GM23338 (cell line): ENCODE measurements around the gene EPB41L5. TPM values are rescaled to one million over a fixed set of nuclear protein-coding genes. Genes with fewer than 3 reads are reported as not detected.

ENCODE experiments used
- ATAC-seq: fragments of 200-7000 bp; cut with Tn5 transposase; 3 replicates; pipeline ENCODE4 v1.9.1; 2020
- DNase-seq: peaks from one replicate; pipeline ENCODE4 v3.0.0-alpha.2; 2015; ENCODE audit warnings: low spot score
- H2AFZ ChIP-seq: fragments of 200-600 bp; sonication (generic); 2 replicates; pipeline ENCODE4 v1.8.0; 2016; ENCODE audit warnings: antibody characterized with exemption, mild to moderate bottlenecking, moderate library complexity
- H3F3A ChIP-seq: fragments of 200-600 bp; sonication (generic); replicated peaks from 2 replicates; pipeline ENCODE4 v1.8.0; 2017; ENCODE audit warnings: antibody characterized with exemption, mixed run types, low read depth
- H3K27ac ChIP-seq: fragments of 200-600 bp; sonication (generic); 2 replicates; pipeline ENCODE4 v1.6.1; 2016; ENCODE audit warnings: low read depth
- H3K27me3 ChIP-seq: fragments of 200-600 bp; sonication (generic); 2 replicates; pipeline ENCODE4 v1.8.0; 2016; ENCODE audit warnings: mild to moderate bottlenecking, mixed run types, moderate library complexity; ENCODE audit not compliant: insufficient read depth
- H3K36me3 ChIP-seq: fragments of 200-600 bp; sonication (generic); 2 replicates; pipeline ENCODE4 v1.8.0; 2016; ENCODE audit warnings: mild to moderate bottlenecking; ENCODE audit not compliant: insufficient read depth
- H3K4me1 ChIP-seq: fragments of 200-600 bp; sonication (generic); 2 replicates; pipeline ENCODE4 v1.8.0; 2016; ENCODE audit warnings: mild to moderate bottlenecking, moderate library complexity; ENCODE audit not compliant: insufficient read depth
- H3K4me2 ChIP-seq: fragments of 200-600 bp; sonication (generic); 2 replicates; pipeline ENCODE4 v1.7.1; 2017; ENCODE audit warnings: mixed run types
- H3K4me3 ChIP-seq: fragments of 200-600 bp; sonication (generic); 2 replicates; pipeline ENCODE4 v1.6.1; 2016; ENCODE audit warnings: mixed run types
- H3K79me2 ChIP-seq: fragments of 200-600 bp; sonication (generic); replicated peaks from 2 replicates; pipeline ENCODE4 v1.8.0; 2017; ENCODE audit warnings: mild to moderate bottlenecking; ENCODE audit not compliant: insufficient read depth
- H3K9me2 ChIP-seq: fragments of 200-600 bp; sonication (generic); 2 replicates; pipeline ENCODE4 v1.8.0; 2017; ENCODE audit not compliant: insufficient read depth
- H4K20me1 ChIP-seq: fragments of 200-600 bp; sonication (generic); replicated peaks from 2 replicates; pipeline ENCODE4 v1.8.0; 2017; ENCODE audit warnings: mild to moderate bottlenecking; ENCODE audit not compliant: insufficient read depth
- H3K27ac Mint-ChIP-seq: 2 replicates; pipeline ENCODE4 v1.8.0; 2020; ENCODE audit warnings: inconsistent platforms, mild to moderate bottlenecking, moderate library complexity, mixed read lengths
- H3K27me3 Mint-ChIP-seq: 3 replicates; pipeline ENCODE4 v1.8.0; 2022; ENCODE audit warnings: low read depth, mild to moderate bottlenecking, moderate library complexity, mixed read lengths, inconsistent platforms; ENCODE audit not compliant: insufficient read depth, poor library complexity
- H3K36me3 Mint-ChIP-seq: 3 replicates; pipeline ENCODE4 v1.8.0; 2021; ENCODE audit warnings: low read depth, mild to moderate bottlenecking, inconsistent platforms, moderate library complexity, mixed read lengths
- H3K4me1 Mint-ChIP-seq: 3 replicates; pipeline ENCODE4 v1.8.0; 2020; ENCODE audit warnings: mild to moderate bottlenecking, inconsistent platforms, mixed read lengths
- H3K4me3 Mint-ChIP-seq: 3 replicates; pipeline ENCODE4 v1.8.0; 2021; ENCODE audit warnings: moderate library complexity, mild to moderate bottlenecking, inconsistent platforms, mixed read lengths
- H3K9me3 Mint-ChIP-seq: 3 replicates; pipeline ENCODE4 v1.8.0; 2020; ENCODE audit warnings: moderate library complexity, mild to moderate bottlenecking, inconsistent platforms, mixed read lengths
- CREB1 ChIP-seq: fragments of 250-450 bp; sonication (Bioruptor Pico); IDR thresholded peaks from 2 replicates; pipeline ENCODE4 v1.5.0; 2020; ENCODE audit warnings: low read depth, mild to moderate bottlenecking, moderate library complexity
- EZH2phosphoT487 ChIP-seq: fragments of 200-600 bp; sonication (generic); IDR thresholded peaks from one replicate; pipeline ENCODE4 v1.8.1; 2018; ENCODE audit warnings: antibody characterized with exemption; ENCODE audit not compliant: unreplicated experiment
- JUNB ChIP-seq: IDR thresholded peaks from one replicate; pipeline ENCODE4 v1.6.1; 2016; ENCODE audit warnings: antibody characterized with exemption; ENCODE audit not compliant: unreplicated experiment
- NANOG ChIP-seq: IDR thresholded peaks from 2 replicates; pipeline ENCODE4 v1.6.1; 2016; ENCODE audit warnings: antibody characterized with exemption, borderline replicate concordance
- POLR2AphosphoS5 ChIP-seq: IDR thresholded peaks from 2 replicates; pipeline ENCODE4 v1.6.1; 2016; ENCODE audit warnings: antibody characterized with exemption, low read depth
- REST ChIP-seq: IDR thresholded peaks from one replicate; pipeline ENCODE4 v1.6.1; 2018; ENCODE audit warnings: antibody characterized with exemption; ENCODE audit not compliant: unreplicated experiment
- STAT1 ChIP-seq: IDR thresholded peaks from one replicate; pipeline ENCODE4 v1.6.1; 2016; ENCODE audit warnings: antibody characterized with exemption; ENCODE audit not compliant: unreplicated experiment
- ZNF331 ChIP-seq: fragments of 250-450 bp; sonication (Bioruptor Pico); IDR thresholded peaks from 2 replicates; pipeline ENCODE4 v1.5.0; 2020; ENCODE audit warnings: low read depth, mild to moderate bottlenecking, moderate library complexity
- polyA plus RNA-seq: library from polyadenylated mRNA; unstranded; fragments of >200 nt; fragmentation: Nextera tagmentation; extraction: Ambion mirVana; gene quantifications from 2 replicates; pipeline ENCODE4 v1.2.1, GENCODE V29; 2016
- total RNA-seq: library from RNA; depleted of rRNA; stranded (reverse); fragments of >200 nt; shearing (Covaris generic); gene quantifications from 2 replicates; pipeline ENCODE4 v1.2.3, GENCODE V29; 2014
- TF ChIP-seq, protein P1 (sequence below): fragments of 250-450 bp; sonication (Bioruptor Pico); IDR thresholded peaks from 2 replicates; pipeline ENCODE4 v1.5.0; 2020; ENCODE audit warnings: mild to moderate bottlenecking, moderate library complexity
- TF ChIP-seq, protein P2 (sequence below), 2 experiments: fragments of 200-600 bp in 1 of 2; sonication (generic) in 1 of 2; conservative IDR thresholded peaks; 2 replicates each; pipeline versions ENCODE4 v1.5.1 to v1.6.1; 2016 to 2017; ENCODE audit warnings: antibody characterized with exemption in 2 of 2, low read depth in 2 of 2, mild to moderate bottlenecking in 2 of 2, moderate library complexity in 1 of 2

EPB41L5 gene
- total and polyA plus RNA-seq, 2 experiments from 2014 or later = 15.5 to 35.4 TPM

GRCh38 chr2:120018549-120018948, 5.7 kb downstream of the EPB41L5 start (continued):
- TF ChIP-seq, protein P1, sequence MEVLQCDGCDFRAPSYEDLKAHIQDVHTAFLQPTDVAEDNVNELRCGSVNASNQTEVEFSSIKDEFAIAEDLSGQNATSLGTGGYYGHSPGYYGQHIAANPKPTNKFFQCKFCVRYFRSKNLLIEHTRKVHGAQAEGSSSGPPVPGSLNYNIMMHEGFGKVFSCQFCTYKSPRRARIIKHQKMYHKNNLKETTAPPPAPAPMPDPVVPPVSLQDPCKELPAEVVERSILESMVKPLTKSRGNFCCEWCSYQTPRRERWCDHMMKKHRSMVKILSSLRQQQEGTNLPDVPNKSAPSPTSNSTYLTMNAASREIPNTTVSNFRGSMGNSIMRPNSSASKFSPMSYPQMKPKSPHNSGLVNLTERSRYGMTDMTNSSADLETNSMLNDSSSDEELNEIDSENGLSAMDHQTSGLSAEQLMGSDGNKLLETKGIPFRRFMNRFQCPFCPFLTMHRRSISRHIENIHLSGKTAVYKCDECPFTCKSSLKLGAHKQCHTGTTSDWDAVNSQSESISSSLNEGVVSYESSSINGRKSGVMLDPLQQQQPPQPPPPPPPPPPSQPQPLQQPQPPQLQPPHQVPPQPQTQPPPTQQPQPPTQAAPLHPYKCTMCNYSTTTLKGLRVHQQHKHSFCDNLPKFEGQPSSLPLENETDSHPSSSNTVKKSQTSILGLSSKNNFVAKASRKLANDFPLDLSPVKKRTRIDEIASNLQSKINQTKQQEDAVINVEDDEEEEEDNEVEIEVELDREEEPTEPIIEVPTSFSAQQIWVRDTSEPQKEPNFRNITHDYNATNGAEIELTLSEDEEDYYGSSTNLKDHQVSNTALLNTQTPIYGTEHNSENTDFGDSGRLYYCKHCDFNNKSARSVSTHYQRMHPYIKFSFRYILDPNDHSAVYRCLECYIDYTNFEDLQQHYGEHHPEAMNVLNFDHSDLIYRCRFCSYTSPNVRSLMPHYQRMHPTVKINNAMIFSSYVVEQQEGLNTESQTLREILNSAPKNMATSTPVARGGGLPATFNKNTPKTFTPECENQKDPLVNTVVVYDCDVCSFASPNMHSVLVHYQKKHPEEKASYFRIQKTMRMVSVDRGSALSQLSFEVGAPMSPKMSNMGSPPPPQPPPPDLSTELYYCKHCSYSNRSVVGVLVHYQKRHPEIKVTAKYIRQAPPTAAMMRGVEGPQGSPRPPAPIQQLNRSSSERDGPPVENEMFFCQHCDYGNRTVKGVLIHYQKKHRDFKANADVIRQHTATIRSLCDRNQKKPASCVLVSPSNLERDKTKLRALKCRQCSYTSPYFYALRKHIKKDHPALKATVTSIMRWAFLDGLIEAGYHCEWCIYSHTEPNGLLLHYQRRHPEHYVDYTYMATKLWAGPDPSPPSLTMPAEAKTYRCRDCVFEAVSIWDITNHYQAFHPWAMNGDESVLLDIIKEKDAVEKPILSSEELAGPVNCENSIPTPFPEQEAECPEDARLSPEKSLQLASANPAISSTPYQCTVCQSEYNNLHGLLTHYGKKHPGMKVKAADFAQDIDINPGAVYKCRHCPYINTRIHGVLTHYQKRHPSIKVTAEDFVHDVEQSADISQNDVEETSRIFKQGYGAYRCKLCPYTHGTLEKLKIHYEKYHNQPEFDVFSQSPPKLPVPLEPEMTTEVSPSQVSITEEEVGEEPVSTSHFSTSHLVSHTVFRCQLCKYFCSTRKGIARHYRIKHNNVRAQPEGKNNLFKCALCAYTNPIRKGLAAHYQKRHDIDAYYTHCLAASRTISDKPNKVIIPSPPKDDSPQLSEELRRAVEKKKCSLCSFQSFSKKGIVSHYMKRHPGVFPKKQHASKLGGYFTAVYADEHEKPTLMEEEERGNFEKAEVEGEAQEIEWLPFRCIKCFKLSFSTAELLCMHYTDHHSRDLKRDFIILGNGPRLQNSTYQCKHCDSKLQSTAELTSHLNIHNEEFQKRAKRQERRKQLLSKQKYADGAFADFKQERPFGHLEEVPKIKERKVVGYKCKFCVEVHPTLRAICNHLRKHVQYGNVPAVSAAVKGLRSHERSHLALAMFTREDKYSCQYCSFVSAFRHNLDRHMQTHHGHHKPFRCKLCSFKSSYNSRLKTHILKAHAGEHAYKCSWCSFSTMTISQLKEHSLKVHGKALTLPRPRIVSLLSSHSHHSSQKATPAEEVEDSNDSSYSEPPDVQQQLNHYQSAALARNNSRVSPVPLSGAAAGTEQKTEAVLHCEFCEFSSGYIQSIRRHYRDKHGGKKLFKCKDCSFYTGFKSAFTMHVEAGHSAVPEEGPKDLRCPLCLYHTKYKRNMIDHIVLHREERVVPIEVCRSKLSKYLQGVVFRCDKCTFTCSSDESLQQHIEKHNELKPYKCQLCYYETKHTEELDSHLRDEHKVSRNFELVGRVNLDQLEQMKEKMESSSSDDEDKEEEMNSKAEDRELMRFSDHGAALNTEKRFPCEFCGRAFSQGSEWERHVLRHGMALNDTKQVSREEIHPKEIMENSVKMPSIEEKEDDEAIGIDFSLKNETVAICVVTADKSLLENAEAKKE (CRISPR knock-in tag) = no peak
- TF ChIP-seq REST = no peak
- TF ChIP-seq STAT1 = no peak
- no peak for TF ChIP-seq JUNB

- Histone ChIP-seq H3K9me2 (no peaks in the 10 kb centered on the region), H3F3A (no peaks in the 10 kb centered on the region), H3K4me1 (peaks cover 17% of the 10 kb centered on the region; the same call in 1 of the 2 replicates), H3K79me2 (peaks cover 100% of the 10 kb centered on the region), H4K20me1 (no peaks in the 10 kb centered on the region; the same call in 1 of the 2 replicates), H3K27me3 (no peaks in the 10 kb centered on the region), H2AFZ (no peak overlapping the region), H3K4me3 (no peak overlapping the region), H3K4me2 (no peak overlapping the region), H3K36me3 (no peaks in the 10 kb centered on the region), H3K27ac (no peak overlapping the region)
- H3K27me3 Mint-ChIP-seq = peaks cover 2% of the 10 kb centered on the region
- peaks cover 12% of the 10 kb centered on the region for H3K4me1 Mint-ChIP-seq
- no peak overlapping the region for H3K27ac Mint-ChIP-seq
- DNase-seq (no peak), ATAC-seq (no peak)
- H3K9me3 Mint-ChIP-seq = peaks cover 24% of the 10 kb centered on the region
- no peak overlapping the region for H3K4me3 Mint-ChIP-seq
- peaks cover 47% of the 10 kb centered on the region for H3K36me3 Mint-ChIP-seq
- TF ChIP-seq NANOG (no peak), EZH2phosphoT487 (no peak), ZNF331 (CRISPR knock-in tag) (no peak), POLR2AphosphoS5 (no peak), CREB1 (no peak), REST (no peak)
- TF ChIP-seq, protein P2, sequence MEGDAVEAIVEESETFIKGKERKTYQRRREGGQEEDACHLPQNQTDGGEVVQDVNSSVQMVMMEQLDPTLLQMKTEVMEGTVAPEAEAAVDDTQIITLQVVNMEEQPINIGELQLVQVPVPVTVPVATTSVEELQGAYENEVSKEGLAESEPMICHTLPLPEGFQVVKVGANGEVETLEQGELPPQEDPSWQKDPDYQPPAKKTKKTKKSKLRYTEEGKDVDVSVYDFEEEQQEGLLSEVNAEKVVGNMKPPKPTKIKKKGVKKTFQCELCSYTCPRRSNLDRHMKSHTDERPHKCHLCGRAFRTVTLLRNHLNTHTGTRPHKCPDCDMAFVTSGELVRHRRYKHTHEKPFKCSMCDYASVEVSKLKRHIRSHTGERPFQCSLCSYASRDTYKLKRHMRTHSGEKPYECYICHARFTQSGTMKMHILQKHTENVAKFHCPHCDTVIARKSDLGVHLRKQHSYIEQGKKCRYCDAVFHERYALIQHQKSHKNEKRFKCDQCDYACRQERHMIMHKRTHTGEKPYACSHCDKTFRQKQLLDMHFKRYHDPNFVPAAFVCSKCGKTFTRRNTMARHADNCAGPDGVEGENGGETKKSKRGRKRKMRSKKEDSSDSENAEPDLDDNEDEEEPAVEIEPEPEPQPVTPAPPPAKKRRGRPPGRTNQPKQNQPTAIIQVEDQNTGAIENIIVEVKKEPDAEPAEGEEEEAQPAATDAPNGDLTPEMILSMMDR (conservative IDR thresholded peaks at IDR 0.05; ENCODE audit: low read depth in 2 of 2) = no peak
Observed at GRCh38 chr2:120020554-120020953, 7.7 kb downstream of the EPB41L5 start.
